NCI-H82 (cell line): ENCODE results near the gene EYA3.
A peak's percentile ranks its signal among the peaks of the same experiment; 100 is the strongest.

Experiments used
- DNase-seq: peaks from one replicate; lab custom pipeline; 2025; lab: John Stamatoyannopoulos, UW

Gene EYA3

DNA sequence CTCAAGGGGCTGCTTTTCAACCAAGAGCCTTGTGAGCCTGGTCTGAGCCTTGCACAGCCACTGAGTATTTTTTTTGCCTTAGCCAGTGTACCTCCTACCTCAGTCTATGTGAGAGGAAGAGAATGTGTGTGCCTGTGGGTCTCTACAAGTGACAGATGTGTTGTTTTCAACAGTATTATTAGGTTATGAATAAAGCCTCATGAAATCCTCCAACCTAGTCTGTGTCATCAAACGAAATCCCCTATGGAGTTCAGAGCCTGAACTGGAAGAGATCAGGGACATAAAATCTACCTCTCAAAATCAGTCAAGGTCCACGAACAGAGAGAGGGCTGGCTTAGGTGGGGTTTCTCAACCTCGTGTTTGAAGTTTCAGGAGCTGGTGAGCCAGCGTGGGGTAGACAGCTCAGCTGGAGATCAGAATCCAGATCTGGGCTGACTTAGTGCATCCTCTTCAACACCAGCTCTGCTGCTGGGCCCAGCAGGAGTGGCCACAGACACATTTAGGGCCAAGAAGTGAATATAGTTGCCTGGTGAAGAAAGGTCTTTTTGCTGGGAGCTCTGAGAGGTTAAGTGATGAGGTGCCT, 120.4 kb downstream of the EYA3 start:
- DNase-seq = no peak

- DNase-seq = no peak
Measured at GRCh38 chr1:27967106-27967883, 121.1 kb downstream of the EYA3 start.

GRCh38 chr1:27966402-27967105, 121.9 kb downstream of the EYA3 start:
- DNase-seq = no peak

DNA sequence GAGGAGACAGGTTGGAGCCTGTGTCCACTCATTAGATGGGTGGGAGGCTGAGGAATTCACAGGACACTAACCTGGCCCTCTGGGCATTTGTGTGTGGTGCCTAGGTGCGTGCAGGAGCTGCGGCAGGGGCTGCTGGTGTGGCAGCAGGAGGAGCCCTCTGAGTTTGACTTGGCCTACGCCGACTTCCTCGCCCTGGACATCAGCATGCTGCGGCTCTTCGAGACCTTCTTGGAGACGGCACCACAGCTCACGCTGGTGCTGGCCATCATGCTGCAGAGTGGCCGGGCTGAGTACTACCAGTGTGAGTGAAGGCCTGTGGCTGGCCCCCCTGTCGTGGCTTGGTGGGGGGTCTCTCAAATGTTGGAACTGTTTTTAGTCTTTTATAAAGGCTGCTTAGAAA, 125.0 kb downstream of the EYA3 start:
- no peak for DNase-seq

DNA sequence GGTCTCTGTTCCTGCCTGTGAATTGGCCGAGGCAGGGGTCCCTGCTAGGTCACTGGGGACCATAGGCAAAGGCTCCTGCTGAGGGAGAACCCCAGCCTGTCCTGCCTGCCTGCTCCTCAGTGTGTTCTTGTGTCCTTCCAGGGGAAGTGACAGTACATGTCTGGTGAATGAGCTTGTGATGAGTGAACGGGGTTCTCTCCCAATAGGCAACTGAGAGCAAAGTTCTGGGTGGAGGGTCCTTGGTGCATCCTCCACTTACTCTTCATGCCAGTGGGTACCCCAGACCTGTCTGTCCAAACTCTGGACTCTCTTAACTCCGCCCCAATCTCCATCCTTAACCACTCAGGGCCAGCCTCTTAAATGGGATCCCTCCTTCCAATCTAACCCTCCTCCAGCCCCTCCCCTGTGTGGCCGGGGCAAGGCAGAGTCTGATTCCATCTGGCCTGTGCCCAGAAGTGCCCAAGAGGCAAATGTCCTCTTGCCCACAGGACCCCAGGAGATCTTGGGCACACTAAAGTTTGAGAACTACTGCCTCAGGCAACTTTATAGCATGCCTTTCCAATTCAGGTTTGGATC, 126.7 kb downstream of the EYA3 start:
- peak; percentile 21 for DNase-seq

DNA sequence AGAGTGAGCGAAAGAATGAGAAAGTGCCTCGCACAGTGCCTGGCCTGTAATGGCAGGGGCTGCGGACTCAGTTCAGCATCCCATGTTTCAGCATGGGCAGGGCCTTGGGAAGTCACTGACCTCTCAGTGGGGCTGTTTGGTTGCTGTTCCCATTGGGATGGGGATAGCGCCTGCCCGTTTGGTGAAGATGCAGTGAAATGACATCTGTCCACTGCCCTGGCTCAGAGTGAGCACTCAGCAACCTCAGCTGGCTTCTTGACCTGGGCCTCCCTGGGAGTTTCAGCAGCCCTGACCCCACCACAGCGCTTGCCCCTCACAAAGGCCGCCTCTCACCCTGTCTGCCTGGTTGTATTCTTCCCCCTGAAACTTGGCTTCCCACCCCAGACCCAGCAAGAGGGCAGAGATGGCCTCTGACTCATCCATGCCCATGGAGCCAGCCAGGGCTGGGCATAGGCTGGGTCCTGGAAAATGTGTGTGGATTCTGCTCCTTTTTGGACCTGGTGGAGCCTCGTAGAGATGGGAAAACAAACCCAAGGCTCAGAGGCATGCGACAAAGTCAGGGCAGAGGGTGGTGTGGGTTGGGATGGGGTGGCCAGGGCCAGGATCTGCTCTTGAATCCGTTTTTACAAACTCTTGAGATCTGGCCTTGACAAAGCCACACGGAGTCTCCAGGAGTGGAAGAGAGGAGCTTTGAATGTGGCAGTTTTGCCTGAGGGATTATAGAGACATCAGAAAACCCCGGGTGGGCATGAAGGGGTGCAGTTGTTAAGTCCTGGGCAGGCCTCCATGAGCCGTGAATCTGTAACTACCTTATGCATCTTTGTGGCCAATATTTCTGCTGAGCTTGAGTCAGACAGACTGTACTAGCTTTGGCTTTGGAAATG, 127.4 kb downstream of the EYA3 start:
- DNase-seq = no peak

GRCh38 chr1:27959792-27960603, 128.4 kb downstream of the EYA3 start, which contains the start of gene XKR8:
Gene XKR8, plus strand, starts transcription at chr1:27959973. Its CDS starts 97 bp downstream, at chr1:27960070.
- peak; percentile 86 for DNase-seq

GRCh38 chr1:27958513-27958912, 129.9 kb downstream of the EYA3 start:
- no peak for DNase-seq

GRCh38 chr1:27957655-27958054, 130.8 kb downstream of the EYA3 start:
- DNase-seq = no peak

DNA sequence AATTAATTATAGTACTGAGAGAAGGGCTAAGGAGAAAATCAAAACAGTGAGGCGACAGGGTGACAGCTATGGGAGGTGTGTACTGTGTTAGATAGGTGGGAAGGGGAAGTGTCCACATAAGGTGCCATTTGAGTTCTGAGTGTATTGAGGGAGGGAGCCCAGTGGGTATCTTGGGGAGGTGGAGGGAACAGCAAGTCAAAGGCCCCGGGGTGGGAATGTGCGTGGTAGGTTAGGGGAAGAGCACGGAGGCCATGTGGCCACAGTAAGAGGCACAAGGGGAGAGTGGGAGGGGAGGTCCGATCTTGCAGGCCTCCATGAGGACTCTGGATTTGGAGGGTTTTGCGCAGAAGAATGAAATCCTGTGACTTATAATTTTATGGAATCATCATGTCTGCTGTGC, 131.6 kb downstream of the EYA3 start:
- DNase-seq = no peak

DNA sequence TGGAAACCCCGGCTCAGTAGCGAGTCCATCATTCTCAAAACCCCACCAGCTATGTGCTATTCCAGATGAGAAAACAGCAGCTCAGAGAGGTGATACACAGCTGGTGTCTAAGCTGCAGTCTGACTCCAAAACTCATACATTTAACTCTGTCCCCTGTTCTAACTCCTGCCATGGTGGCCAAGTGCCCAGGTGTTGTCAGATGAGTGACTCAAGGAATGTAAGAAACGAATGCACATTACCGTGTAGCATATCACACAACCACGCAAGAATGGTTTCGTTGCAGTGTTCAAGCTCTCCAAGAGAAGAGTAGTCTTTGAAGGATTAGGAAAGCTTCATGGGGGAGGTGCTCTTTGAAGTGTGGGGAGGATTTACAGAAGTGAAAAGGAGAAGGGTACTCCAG, 133.3 kb downstream of the EYA3 start:
- no peak for DNase-seq

DNA sequence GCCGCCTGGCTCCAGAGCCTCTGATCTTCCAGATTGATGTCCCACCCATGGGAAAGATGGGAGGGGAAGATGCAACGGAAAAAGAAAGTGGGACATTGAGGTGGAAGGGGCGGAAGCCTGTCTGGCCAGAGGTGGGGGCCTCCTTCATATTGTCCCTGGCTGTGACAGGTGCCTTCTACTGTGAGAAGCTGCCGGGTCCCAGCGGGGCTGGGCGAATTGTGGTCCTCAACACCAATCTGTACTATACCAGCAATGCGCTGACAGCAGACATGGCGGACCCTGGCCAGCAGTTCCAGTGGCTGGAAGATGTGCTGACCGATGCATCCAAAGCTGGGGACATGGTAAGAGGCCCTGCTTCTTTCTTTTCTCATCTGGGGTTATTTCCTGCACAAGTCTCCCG, 134.2 kb downstream of the EYA3 start:
- DNase-seq = no peak

GRCh38 chr1:27952147-27952546, 136.3 kb downstream of the EYA3 start:
- no peak for DNase-seq

GRCh38 chr1:27951396-27951795, 137.0 kb downstream of the EYA3 start:
- no peak for DNase-seq

GRCh38 chr1:27949027-27949426, 139.4 kb downstream of the EYA3 start:
- no peak for DNase-seq

DNA sequence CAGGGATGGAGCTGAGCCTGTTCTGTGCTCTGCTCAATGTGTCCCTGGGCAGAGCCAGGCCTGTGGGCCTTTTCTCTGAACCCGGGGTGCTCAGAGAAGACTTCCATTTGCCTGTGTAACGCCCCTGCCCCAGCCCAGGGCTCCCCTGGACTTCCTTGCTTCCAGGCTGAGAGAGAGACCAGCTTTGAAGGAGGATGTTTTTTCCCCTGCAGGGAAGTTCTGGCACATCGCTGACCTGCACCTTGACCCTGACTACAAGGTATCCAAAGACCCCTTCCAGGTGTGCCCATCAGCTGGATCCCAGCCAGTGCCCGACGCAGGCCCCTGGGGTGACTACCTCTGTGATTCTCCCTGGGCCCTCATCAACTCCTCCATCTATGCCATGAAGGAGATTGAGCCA, 143.4 kb downstream of the EYA3 start:
- DNase-seq = no peak

DNA sequence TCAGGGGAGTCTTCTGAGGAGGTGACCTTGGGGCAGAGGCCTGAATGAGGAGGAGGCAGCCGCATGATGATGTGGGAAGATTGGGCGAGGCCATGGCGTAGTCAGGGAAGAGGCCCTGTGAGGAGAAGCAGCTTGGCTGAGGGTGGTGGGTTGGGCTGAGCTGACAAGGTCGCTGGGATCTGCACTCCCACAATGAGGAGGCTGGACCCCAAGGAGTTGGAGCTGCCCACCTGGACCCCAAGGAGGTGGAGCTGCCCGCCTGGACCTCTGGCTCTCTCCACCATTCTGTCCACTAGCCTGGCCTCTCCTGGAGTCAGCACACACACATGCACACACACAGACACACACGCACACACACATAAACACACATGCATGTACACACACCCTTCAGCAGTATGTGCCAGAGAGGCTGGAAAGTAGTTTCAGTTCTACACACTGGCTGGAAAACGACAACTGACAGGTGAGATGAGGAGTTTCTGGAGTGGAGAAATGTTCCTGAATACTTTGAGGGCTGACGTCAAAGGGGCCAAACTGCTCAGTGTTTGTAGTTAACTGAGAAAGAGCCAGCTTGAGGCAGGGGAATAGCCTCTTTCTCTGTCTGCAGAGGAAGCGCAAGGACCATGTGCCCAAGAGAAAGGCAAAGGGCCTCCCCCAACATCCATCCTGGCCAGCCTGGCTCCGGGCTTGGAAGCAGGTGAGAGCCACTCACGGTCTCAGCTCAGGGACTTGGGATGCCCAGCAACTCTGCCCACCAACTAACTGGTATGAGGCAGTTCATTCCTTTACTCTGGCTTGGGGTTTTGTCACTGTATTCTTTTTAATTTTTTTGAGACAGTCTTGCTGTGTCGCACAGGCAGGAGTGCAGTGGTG, 146.5 kb downstream of the EYA3 start:
- DNase-seq = no peak

- peak; percentile 48 for DNase-seq
Measured at GRCh38 chr1:27940870-27941560, 147.4 kb downstream of the EYA3 start.

- peak; percentile 59 for DNase-seq
Measured at GRCh38 chr1:27940297-27940696, 148.1 kb downstream of the EYA3 start.
